Fibroblast of skin of abdomen (primary cell): Measurements from ENCODE around the gene DEPDC1. TPM values are rescaled to one million over a fixed set of nuclear protein-coding genes. Genes with fewer than 3 reads are reported as not detected.
"Not testable (repeated sequence)": the region's sequence is repeated elsewhere in the genome, so short reads cannot be mapped to it uniquely, and the experiment has no call there.

Source experiments
- DNase-seq: peaks from one replicate; pipeline ENCODE4 v3.0.0-alpha.2; 2013
- polyA plus RNA-seq, 2 experiments: library from polyadenylated mRNA; unstranded; fragments of 120-200 nt; gene quantifications; one replicate each; pipeline ENCODE4 v1.2.1, GENCODE V29; 2013; ENCODE audit not compliant: insufficient read length in 2 of 2

DEPDC1 gene, protein sequence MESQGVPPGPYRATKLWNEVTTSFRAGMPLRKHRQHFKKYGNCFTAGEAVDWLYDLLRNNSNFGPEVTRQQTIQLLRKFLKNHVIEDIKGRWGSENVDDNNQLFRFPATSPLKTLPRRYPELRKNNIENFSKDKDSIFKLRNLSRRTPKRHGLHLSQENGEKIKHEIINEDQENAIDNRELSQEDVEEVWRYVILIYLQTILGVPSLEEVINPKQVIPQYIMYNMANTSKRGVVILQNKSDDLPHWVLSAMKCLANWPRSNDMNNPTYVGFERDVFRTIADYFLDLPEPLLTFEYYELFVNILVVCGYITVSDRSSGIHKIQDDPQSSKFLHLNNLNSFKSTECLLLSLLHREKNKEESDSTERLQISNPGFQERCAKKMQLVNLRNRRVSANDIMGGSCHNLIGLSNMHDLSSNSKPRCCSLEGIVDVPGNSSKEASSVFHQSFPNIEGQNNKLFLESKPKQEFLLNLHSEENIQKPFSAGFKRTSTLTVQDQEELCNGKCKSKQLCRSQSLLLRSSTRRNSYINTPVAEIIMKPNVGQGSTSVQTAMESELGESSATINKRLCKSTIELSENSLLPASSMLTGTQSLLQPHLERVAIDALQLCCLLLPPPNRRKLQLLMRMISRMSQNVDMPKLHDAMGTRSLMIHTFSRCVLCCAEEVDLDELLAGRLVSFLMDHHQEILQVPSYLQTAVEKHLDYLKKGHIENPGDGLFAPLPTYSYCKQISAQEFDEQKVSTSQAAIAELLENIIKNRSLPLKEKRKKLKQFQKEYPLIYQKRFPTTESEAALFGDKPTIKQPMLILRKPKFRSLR
- 17.5 TPM for polyA plus RNA-seq (2013, experiment 1 of 2; ENCODE audit: insufficient read length)
- 16.0 TPM for polyA plus RNA-seq (2013, experiment 2 of 2; ENCODE audit: insufficient read length)

GRCh38 chr1:68496680-68497357 lies at the start of gene DEPDC1:
DEPDC1 (minus strand) TSS chr1:68497082; CDS start chr1:68496999, 83 bp downstream.
- peak; percentile 95 for DNase-seq

- DNase-seq: no peak
Observed at GRCh38 chr1:68544651-68545050, 47.8 kb upstream of the DEPDC1 start.

DNA sequence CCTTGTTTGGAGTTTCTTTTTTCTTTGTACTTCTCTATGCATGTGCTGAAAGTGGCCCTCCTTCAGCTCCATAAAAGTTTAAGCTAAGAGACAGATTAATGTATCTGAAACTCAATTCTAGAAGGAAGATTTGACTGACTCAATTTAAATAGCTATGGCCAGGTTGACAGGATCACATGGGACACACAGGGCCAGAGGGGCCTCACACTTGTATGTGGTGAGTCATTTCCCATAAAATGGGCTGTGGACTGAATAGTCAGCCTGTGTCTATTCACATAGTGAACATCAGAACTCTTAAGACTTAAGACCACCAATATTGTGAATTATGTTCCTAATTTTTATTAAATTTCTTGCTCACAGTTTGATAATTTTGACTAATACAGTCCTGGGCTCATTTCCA lies 45.7 kb upstream of the DEPDC1 start:
- peak; percentile 1 for DNase-seq

GRCh38 chr1:68538941-68539340 lies 42.1 kb upstream of the DEPDC1 start:
- no peak for DNase-seq

DNA sequence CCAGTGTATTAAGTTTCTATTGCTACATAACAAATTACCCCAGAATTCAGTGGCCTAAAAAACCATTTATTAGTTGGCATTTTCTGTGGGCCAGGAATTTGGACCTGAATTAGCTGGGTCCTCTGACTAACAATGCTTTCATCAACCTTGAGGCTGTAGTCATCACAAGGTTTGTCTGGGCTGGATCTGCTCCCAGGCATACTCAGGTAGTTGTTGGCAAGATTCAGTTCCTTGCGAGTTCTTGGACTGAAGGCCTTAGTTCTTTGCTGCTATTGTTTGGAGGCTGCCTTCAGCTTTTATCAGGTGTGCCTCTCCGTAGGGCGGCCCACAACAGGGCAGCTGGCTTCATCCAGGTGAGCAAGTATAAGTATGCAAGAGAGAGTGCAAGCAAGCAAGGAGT lies 31.4 kb upstream of the DEPDC1 start:
- DNase-seq: no peak

- DNase-seq: no peak
Observed at GRCh38 chr1:68525781-68526180, 28.9 kb upstream of the DEPDC1 start.

- no peak for DNase-seq
Observed at GRCh38 chr1:68521286-68521685, 24.4 kb upstream of the DEPDC1 start.

- no peak for DNase-seq
Observed at GRCh38 chr1:68516066-68516465, 19.2 kb upstream of the DEPDC1 start.

DNA sequence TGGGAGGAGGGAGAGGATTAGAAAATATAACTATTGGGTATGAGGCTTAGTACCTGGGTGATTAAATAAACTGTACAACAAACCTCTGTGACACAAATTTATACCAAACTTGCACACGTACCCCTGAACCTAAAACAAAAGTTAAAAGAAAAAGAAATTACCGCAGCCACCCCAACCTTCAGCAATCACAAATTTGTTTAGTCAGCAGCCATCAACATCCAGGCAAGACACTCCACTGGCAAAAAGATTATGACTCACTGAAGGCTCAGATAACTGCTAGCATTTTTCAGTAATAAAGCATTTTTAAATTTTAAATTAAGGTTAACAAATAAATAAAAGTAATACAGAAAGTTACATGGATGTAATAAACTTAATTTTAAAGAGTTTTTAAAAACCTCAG lies 14.4 kb upstream of the DEPDC1 start:
- DNase-seq: no peak

DNA sequence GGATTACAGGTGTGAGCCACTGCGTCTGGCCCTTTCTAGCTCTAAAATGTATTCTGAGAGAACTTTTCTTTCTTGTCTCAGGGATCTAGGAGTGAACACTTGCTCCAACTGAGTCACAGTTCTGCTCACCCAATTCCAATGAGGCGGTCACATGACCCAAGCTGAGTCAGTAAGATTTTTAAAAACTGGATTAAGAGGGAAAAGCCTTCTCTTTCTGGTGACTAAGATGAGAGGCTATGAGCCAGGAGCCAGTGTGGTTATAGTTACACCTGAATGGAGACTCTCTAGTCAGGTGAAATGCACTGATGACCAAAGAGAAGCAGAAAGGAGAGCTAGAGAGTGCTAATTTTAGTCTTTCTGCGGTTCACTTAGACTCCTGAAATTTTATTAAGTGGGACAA lies 9.5 kb upstream of the DEPDC1 start:
- DNase-seq: no peak

GRCh38 chr1:68503085-68503484 lies 6.2 kb upstream of the DEPDC1 start:
- DNase-seq: no peak

- no peak for DNase-seq
Observed at GRCh38 chr1:68497358-68497698, 446 bp upstream of the DEPDC1 start.

- no peak for DNase-seq
Observed at GRCh38 chr1:68495968-68496679, 758 bp downstream of the DEPDC1 start.

GRCh38 chr1:68495532-68495931 lies 1.4 kb downstream of the DEPDC1 start:
- DNase-seq: peak; percentile 14

- no peak for DNase-seq
Observed at GRCh38 chr1:68493193-68493592, 3.7 kb downstream of the DEPDC1 start.

GRCh38 chr1:68492255-68492654 lies 4.6 kb downstream of the DEPDC1 start:
- not testable (repeated sequence) for DNase-seq

GRCh38 chr1:68490046-68490651 lies 6.7 kb downstream of the DEPDC1 start:
- DNase-seq: no peak

DNA sequence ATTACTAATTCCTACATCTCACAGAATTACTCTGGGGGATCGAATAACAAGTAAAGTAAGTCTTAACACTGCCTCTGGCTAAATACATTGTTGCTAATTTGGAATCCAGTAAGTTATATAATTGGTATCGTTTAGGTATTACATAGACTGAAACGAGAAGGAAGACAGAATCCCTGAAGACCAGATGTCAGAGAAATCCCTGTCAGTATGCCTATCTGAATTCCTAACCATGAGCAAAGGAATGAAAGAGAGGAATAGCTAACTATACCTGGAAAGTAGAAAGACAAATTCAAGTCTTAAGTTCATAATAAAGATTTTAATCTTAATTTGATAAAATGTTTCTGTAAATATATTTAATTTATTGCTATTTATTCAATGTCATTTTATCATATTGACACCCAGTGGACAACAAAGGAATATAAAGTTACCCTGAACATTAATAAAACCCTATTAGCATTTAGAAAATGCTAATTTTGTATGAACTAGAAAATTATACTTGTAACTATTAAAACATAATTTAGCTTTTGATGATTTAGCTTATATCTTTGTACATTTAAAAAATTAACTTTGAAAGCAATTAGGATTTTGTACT lies 11.4 kb downstream of the DEPDC1 start:
- DNase-seq: no peak

- no peak for DNase-seq
Observed at GRCh38 chr1:68484618-68485017, 12.3 kb downstream of the DEPDC1 start.

- DNase-seq: no peak
Observed at GRCh38 chr1:68481041-68481440, 15.8 kb downstream of the DEPDC1 start.

DNA sequence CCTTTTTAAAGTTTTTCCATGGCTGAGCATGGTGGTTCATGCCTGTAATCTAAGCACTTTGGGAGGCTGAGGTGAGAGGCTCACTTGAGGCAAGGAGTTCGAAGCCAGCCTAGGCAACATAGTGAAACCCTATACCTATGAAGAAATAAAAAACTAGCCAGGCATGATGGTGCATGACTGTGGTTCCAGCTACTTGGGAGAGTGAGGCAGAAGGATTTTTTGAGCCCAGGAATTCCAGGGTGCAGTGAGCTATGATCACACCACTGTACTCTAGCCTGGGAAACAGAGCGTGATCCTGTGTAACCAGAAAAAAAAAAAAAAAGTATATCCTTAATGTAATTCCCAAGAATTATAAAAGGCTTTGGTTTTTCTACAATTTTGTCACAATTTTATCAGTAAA lies 17.4 kb downstream of the DEPDC1 start:
- DNase-seq: no peak

GRCh38 chr1:68478662-68479061 lies 18.2 kb downstream of the DEPDC1 start:
- DNase-seq: no peak
